Activated CD8-positive, alpha-beta memory T cell treated with anti-CD3 and anti-CD28 coated beads, Interleukin-2, amount 10 ng/mL, durations not matched to agents 7 days and 5 days (primary cell): Measurements from ENCODE around the gene CNDP1. TPM values are rescaled to one million over a fixed set of nuclear protein-coding genes. Genes with fewer than 3 reads are reported as not detected.

Source experiments
- ATAC-seq: fragments of 150-1000 bp; cut with Tn5 transposase; one replicate; pipeline ENCODE4 v1.10.0; 2021; ENCODE audit warnings: moderate library complexity
- CTCF ChIA-PET: fragments of 350-600 bp; sonication (Branson Sonifier 250); formaldehyde crosslinking; loops from one replicate; lab custom pipeline; 2021; ENCODE audit warnings: antibody characterized with exemption; lab: Charles Lee
- DNase-seq: peaks from one replicate; pipeline ENCODE4 v3.0.0-alpha.2; 2020
- H3K27ac Mint-ChIP-seq: one replicate; pipeline ENCODE4 v1.8.0; 2021; ENCODE audit warnings: mild to moderate bottlenecking, mixed read lengths
- H3K27me3 Mint-ChIP-seq: one replicate; pipeline ENCODE4 v1.8.0; 2021; ENCODE audit warnings: mixed read lengths
- H3K36me3 Mint-ChIP-seq: one replicate; pipeline ENCODE4 v1.8.0; 2021; ENCODE audit warnings: mild to moderate bottlenecking, mixed read lengths
- H3K4me1 Mint-ChIP-seq: one replicate; pipeline ENCODE4 v1.8.0; 2021; ENCODE audit warnings: mixed read lengths
- H3K4me3 Mint-ChIP-seq: one replicate; pipeline ENCODE4 v1.8.0; 2021; ENCODE audit warnings: mild to moderate bottlenecking, moderate library complexity, mixed read lengths
- H3K9me3 Mint-ChIP-seq: one replicate; pipeline ENCODE4 v1.8.0; 2022; ENCODE audit warnings: low read depth, mixed read lengths
- total RNA-seq, 2 experiments: library from RNA; stranded (reverse); gene quantifications; one replicate each; pipeline ENCODE4 v1.2.3, GENCODE V29; 2021

Gene CNDP1
- total RNA-seq, 2 experiments from 2014 or later, result 0.28 TPM; not detected in 1

- H3K4me1 Mint-ChIP-seq, result peaks cover 4% of the 10 kb centered on the region
- H3K36me3 Mint-ChIP-seq, result peaks cover 46% of the 10 kb centered on the region
- H3K4me3 Mint-ChIP-seq, result no peak overlapping the region
- no peaks in the 10 kb centered on the region for H3K27me3 Mint-ChIP-seq
- DNase-seq (no peak), ATAC-seq (no peak)
- CTCF ChIA-PET, result no interaction called here
- no peaks in the 10 kb centered on the region for H3K9me3 Mint-ChIP-seq
- no peak overlapping the region for H3K27ac Mint-ChIP-seq
These were observed 25.5 kb upstream of the CNDP1 start for GRCh38 chr18:74508821-74509225.

GRCh38 chr18:74509856-74510769 is 24.2 kb upstream of the CNDP1 start:
- Mint-ChIP-seq H3K4me3 (no peak overlapping the region), H3K27me3 (no peaks in the 10 kb centered on the region), H3K27ac (no peak overlapping the region), H3K36me3 (peaks cover 45% of the 10 kb centered on the region), H3K9me3 (no peaks in the 10 kb centered on the region), H3K4me1 (peaks cover 4% of the 10 kb centered on the region)
- CTCF ChIA-PET, result no interaction called here
- ATAC-seq (no peak), DNase-seq (no peak)

- ATAC-seq, result no peak
- H3K27me3 Mint-ChIP-seq, result no peaks in the 10 kb centered on the region
- no peak overlapping the region for H3K4me3 Mint-ChIP-seq
- H3K36me3 Mint-ChIP-seq, result peaks cover 42% of the 10 kb centered on the region
- H3K9me3 Mint-ChIP-seq, result no peaks in the 10 kb centered on the region
- H3K27ac Mint-ChIP-seq, result no peak overlapping the region
- peaks cover 4% of the 10 kb centered on the region for H3K4me1 Mint-ChIP-seq
- no peak for DNase-seq
- CTCF ChIA-PET, result no interaction called here
These were observed 23.6 kb upstream of the CNDP1 start for GRCh38 chr18:74510770-74511095.

DNA sequence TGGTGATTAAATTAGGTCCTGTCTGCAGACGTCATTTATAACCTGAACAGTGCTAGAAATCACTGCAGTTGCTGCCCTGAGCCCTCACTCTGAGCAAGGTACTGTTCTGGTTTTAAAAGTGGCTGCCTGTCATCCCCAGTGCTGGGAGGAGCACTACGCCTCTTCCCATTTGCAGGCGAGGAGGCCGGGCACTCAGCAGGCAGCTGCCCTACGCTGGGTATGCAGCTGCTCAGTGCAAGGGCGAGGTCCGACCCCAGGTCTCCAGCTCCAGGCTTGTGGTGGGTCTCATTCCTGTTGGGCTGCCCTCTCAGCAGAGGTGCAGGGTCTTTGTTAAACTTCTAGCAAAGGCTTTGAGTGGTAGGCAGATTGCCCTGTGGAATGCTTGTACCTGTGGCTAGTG is 22.5 kb upstream of the CNDP1 start:
- Mint-ChIP-seq H3K9me3 (no peaks in the 10 kb centered on the region), H3K27ac (no peak overlapping the region), H3K27me3 (no peaks in the 10 kb centered on the region), H3K4me3 (no peak overlapping the region), H3K4me1 (peaks cover 2% of the 10 kb centered on the region), H3K36me3 (peaks cover 37% of the 10 kb centered on the region)
- ATAC-seq, result no peak
- DNase-seq, result no peak
- CTCF ChIA-PET, result no interaction called here

- H3K4me1 Mint-ChIP-seq, result no peaks in the 10 kb centered on the region
- H3K36me3 Mint-ChIP-seq, result peaks cover 33% of the 10 kb centered on the region
- no peaks in the 10 kb centered on the region for H3K9me3 Mint-ChIP-seq
- no peak overlapping the region for H3K27ac Mint-ChIP-seq
- DNase-seq (no peak), ATAC-seq (no peak)
- no peaks in the 10 kb centered on the region for H3K27me3 Mint-ChIP-seq
- CTCF ChIA-PET, result no interaction called here
- no peak overlapping the region for H3K4me3 Mint-ChIP-seq
These were observed 21.8 kb upstream of the CNDP1 start for GRCh38 chr18:74512321-74513053.

DNA sequence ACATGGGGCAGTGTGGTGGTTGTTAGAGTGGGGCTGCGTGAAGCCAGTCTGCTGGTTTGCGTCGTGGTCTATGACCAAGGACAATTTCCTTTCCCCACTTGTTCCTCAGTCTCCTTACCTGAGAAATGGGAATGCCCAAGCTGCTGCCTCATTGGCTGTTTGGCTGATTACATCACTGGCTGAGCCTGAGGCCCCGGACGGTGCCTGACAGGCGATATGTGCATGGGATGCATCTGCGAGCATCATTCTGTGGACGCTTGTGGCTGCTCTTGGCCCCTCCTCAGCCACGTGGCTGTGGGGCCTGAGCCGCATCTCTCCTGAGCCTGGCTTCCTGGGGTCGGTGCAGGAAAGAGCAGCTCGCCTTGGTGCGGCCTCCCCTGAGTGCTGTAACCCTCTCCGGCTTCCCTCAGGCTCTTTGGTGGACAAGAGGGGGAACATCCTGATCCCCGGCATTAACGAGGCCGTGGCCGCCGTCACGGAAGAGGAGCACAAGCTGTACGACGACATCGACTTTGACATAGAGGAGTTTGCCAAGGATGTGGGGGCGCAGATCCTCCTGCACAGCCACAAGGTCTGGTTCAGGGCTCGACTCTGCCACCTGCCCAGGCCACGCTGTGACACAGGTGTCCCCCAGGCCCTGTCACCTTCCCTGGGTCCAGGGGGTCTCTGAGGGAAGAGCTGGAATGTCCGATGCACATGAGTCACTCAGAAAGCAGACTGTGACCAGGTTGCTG is 21.0 kb upstream of the CNDP1 start:
- Mint-ChIP-seq H3K4me1 (no peaks in the 10 kb centered on the region), H3K36me3 (peaks cover 34% of the 10 kb centered on the region), H3K9me3 (no peaks in the 10 kb centered on the region), H3K27ac (no peak overlapping the region), H3K27me3 (no peaks in the 10 kb centered on the region), H3K4me3 (no peak overlapping the region)
- DNase-seq (no peak), ATAC-seq (no peak)
- CTCF ChIA-PET, result no interaction called here

DNA sequence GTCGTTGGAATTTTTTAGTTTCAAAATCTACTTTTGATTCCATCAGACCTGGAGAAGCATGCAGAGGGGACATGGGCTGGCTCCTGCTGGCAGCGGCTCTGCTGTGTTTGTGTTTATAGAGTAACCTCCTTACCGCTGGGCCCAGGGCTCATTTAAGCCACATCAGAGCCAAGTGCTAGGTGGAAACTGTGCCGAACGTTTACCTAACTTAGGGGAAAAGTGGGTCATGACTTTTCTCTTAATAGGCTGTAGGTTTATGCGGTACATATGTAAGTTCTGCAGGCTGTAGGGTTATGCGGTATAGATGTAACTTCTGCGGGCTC is 20.5 kb upstream of the CNDP1 start:
- CTCF ChIA-PET, result no interaction called here
- ATAC-seq, result no peak
- Mint-ChIP-seq H3K27me3 (no peaks in the 10 kb centered on the region), H3K4me3 (no peak overlapping the region), H3K4me1 (no peaks in the 10 kb centered on the region), H3K36me3 (peaks cover 33% of the 10 kb centered on the region), H3K27ac (no peak overlapping the region), H3K9me3 (no peaks in the 10 kb centered on the region)
- DNase-seq, result no peak

GRCh38 chr18:74514860-74515495 is 19.3 kb upstream of the CNDP1 start:
- H3K27ac Mint-ChIP-seq, result no peak overlapping the region
- H3K4me1 Mint-ChIP-seq, result no peaks in the 10 kb centered on the region
- no peaks in the 10 kb centered on the region for H3K27me3 Mint-ChIP-seq
- CTCF ChIA-PET, result no interaction called here
- DNase-seq (no peak), ATAC-seq (no peak)
- H3K9me3 Mint-ChIP-seq, result no peaks in the 10 kb centered on the region
- peaks cover 37% of the 10 kb centered on the region for H3K36me3 Mint-ChIP-seq
- H3K4me3 Mint-ChIP-seq, result no peak overlapping the region

GRCh38 chr18:74515620-74516231 is 18.6 kb upstream of the CNDP1 start:
- no peak overlapping the region for H3K4me3 Mint-ChIP-seq
- no peaks in the 10 kb centered on the region for H3K9me3 Mint-ChIP-seq
- no peaks in the 10 kb centered on the region for H3K4me1 Mint-ChIP-seq
- H3K27me3 Mint-ChIP-seq, result no peaks in the 10 kb centered on the region
- H3K36me3 Mint-ChIP-seq, result peaks cover 40% of the 10 kb centered on the region
- DNase-seq, result no peak
- no peak overlapping the region for H3K27ac Mint-ChIP-seq
- CTCF ChIA-PET, result no interaction called here
- no peak for ATAC-seq

GRCh38 chr18:74516271-74517235 is 17.7 kb upstream of the CNDP1 start:
- CTCF ChIA-PET, result no interaction called here
- no peak for DNase-seq
- Mint-ChIP-seq H3K27ac (no peak overlapping the region), H3K4me1 (no peaks in the 10 kb centered on the region), H3K9me3 (no peaks in the 10 kb centered on the region), H3K27me3 (no peaks in the 10 kb centered on the region), H3K4me3 (no peak overlapping the region), H3K36me3 (peaks cover 39% of the 10 kb centered on the region)
- no peak for ATAC-seq

DNA sequence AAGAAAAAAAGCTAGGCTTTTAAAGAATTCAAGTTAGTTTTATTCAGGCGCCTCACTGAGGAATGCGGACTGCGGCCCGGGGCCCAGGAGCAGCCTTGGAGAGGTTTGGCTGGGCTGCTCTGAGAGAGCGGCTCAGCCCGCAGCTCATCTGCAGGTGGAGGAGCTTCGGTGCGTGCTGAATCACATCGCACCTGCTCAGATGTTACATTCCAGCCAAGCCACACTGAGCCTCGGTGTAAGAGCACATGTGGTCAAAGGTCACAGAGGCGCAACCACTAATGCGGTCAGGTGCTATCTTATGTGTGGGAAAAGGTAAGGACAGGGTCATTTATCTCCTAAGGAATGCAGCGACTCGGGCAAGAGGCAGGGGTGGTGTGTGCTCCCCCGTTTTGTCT is 17.1 kb upstream of the CNDP1 start:
- no peaks in the 10 kb centered on the region for H3K27me3 Mint-ChIP-seq
- no peak for ATAC-seq
- CTCF ChIA-PET, result no interaction called here
- H3K27ac Mint-ChIP-seq, result no peak overlapping the region
- no peaks in the 10 kb centered on the region for H3K4me1 Mint-ChIP-seq
- H3K4me3 Mint-ChIP-seq, result no peak overlapping the region
- H3K36me3 Mint-ChIP-seq, result peaks cover 39% of the 10 kb centered on the region
- no peaks in the 10 kb centered on the region for H3K9me3 Mint-ChIP-seq
- DNase-seq, result no peak

DNA sequence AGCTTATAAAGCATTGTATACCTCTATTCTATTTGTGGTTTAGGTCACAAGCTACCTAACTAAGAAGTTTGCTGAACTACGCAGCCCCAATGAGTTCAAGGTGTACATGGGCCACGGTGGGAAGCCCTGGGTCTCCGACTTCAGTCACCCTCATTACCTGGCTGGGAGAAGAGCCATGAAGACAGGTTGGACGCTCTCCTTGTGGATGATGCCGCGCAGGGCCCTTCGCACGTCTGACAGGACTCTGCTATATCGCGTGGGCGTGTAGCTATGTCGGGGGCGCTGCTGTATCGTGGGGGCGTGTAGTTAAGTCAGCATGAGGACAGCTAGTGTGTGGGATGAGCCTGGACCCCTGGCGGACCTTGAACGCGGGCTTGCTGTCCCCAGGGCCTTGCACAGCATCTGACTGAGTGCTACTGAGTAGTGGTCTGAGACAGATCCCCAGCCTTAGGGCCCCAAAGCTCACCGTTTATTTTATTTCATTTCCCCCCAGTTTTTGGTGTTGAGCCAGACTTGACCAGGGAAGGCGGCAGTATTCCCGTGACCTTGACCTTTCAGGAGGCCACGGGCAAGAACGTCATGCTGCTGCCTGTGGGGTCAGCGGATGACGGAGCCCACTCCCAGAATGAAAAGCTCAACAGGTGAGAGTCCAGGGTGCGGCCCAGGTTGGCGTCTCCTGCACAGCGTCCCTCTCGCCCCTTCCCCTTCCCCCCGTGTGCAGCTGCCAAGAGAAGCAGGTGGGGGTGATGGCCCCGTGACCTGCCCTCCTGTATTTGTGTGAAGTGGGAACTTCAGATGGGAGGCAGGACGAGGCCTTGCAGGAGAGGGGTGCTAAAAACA is 15.6 kb upstream of the CNDP1 start:
- CTCF ChIA-PET, result no interaction called here
- Mint-ChIP-seq H3K27me3 (no peaks in the 10 kb centered on the region), H3K36me3 (peaks cover 33% of the 10 kb centered on the region), H3K27ac (no peak overlapping the region), H3K4me3 (no peak overlapping the region), H3K9me3 (no peaks in the 10 kb centered on the region), H3K4me1 (no peaks in the 10 kb centered on the region)
- DNase-seq (no peak), ATAC-seq (no peak)
